Measurements from ENCODE around the gene TIMM23.
"Not testable (repeated sequence)": the region's sequence is repeated elsewhere in the genome, so short reads cannot be mapped to it uniquely, and the experiment has no call there.

- TF ChIP-seq REST, RAD21 (IDR thresholded peaks at IDR 0.05; ENCODE audit: low read depth): not testable (repeated sequence)
Observed at GRCh38 chr10:45999955-46000354, 27.7 kb downstream of the TIMM23 start.
